SH-SY5Y (cell line): ENCODE results near the gene JSRP1.

Source experiments
- GATA2 ChIP-seq: IDR thresholded peaks from 2 replicates; pipeline ENCODE4 v1.6.1; 2011; ENCODE audit warnings: mild to moderate bottlenecking, low read depth, low read length
- GATA3 ChIP-seq: IDR thresholded peaks from 2 replicates; pipeline ENCODE4 v1.6.1; 2011; ENCODE audit warnings: low read depth, mild to moderate bottlenecking, low read length, moderate library complexity

DNA sequence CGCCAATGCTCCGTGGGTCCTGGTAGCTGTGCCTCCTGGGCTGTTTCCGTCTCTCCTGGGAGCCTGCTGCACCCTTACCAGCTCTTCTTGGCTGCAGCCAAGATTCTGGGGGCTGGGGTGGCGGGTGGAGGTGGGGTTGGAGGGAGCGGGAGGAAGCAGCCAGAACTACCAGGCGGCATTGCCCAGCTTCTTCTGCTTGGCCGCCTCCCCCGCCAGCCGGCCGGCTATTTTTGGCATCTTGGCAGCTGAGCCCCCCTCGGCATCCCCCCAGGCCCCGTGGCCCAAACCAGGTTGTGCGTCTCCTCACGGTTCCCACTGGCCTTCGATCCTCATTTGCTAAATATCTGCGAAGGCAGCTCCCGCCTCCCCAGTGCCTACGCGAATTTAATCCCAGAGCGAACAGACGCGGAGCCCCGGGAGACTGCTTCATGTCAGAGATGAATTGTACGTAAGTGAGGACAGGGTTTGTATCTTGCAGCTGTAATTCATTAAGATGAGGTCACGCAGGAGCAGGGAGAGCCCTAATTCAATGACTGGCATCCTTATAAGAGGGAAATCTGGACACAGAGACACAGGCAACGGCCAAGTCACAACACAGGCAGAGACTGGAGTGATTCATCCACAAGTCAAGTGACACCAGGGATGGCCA, 38.6 kb upstream of the JSRP1 start:
- TF ChIP-seq GATA3: no peak
- peak; percentile 43; the same call in 1 of the 2 replicates for TF ChIP-seq GATA2
